Neuronal stem cell (in vitro differentiated cells): ENCODE results near the gene PTPN20.
"Not testable (repeated sequence)": the region's sequence is repeated elsewhere in the genome, so short reads cannot be mapped to it uniquely, and the experiment has no call there.

Source experiments
- DNase-seq: peaks from one replicate; pipeline ENCODE4 v3.0.0-alpha.2; 2013; ENCODE audit warnings: low spot score
- H2AFZ ChIP-seq: one replicate; pipeline ENCODE4 v1.6.1; 2013; ENCODE audit warnings: mild to moderate bottlenecking, low read length, inconsistent platforms
- H2AK5ac ChIP-seq: 2 replicates; pipeline ENCODE4 v1.6.1; 2013; ENCODE audit warnings: low read depth, mild to moderate bottlenecking, inconsistent platforms, low read length, moderate library complexity, mixed read lengths
- H2BK120ac ChIP-seq: 2 replicates; pipeline ENCODE4 v1.6.1; 2013; ENCODE audit warnings: low read depth, mild to moderate bottlenecking, inconsistent platforms, low read length, moderate library complexity, mixed read lengths
- H2BK12ac ChIP-seq: one replicate; pipeline ENCODE4 v1.6.1; 2013; ENCODE audit warnings: low read length, inconsistent platforms
- H2BK15ac ChIP-seq: 2 replicates; pipeline ENCODE4 v1.6.1; 2013; ENCODE audit warnings: mild to moderate bottlenecking, low read length, inconsistent platforms, mixed read lengths
- H2BK5ac ChIP-seq: one replicate; pipeline ENCODE4 v1.6.1; 2013; ENCODE audit warnings: inconsistent platforms, mild to moderate bottlenecking, low read length, moderate library complexity
- H3K14ac ChIP-seq: one replicate; pipeline ENCODE4 v1.6.1; 2013; ENCODE audit warnings: low read length, inconsistent platforms
- H3K18ac ChIP-seq: 2 replicates; pipeline ENCODE4 v1.6.1; 2013; ENCODE audit warnings: low read length, inconsistent platforms
- H3K23ac ChIP-seq: 2 replicates; pipeline ENCODE4 v1.6.1; 2013; ENCODE audit warnings: low read depth, mild to moderate bottlenecking, mixed read lengths, low read length, inconsistent platforms; ENCODE audit not compliant: poor library complexity
- H3K27ac ChIP-seq: replicated peaks from 3 replicates; pipeline ENCODE4 v1.5.1; 2013; ENCODE audit warnings: low read length, inconsistent platforms
- H3K27me3 ChIP-seq, 3 experiments: 2 replicates each; pipeline ENCODE4 v1.6.1; 2013; ENCODE audit warnings: low read length in 3 of 3, mild to moderate bottlenecking in 2 of 3, inconsistent platforms in 1 of 3, low read depth in 1 of 3, mixed read lengths in 1 of 3, moderate library complexity in 1 of 3; ENCODE audit not compliant: control insufficient read depth in 3 of 3, insufficient read depth in 3 of 3
- H3K36me3 ChIP-seq, 2 donors: replicated peaks in 1 of 2; 2 replicates each; pipeline ENCODE4 v1.6.1; 2013; ENCODE audit warnings: low read length in 2 of 2; ENCODE audit not compliant: control insufficient read depth in 2 of 2, insufficient read depth in 2 of 2
- H3K4ac ChIP-seq: 2 replicates; pipeline ENCODE4 v1.6.1; 2013; ENCODE audit warnings: inconsistent platforms, mild to moderate bottlenecking, low read length, moderate library complexity
- H3K4me1 ChIP-seq, 2 donors: 1 replicate in 1 of 2; 2 replicates in 1 of 2; pipeline ENCODE4 v1.6.1; 2013; ENCODE audit warnings: low read length in 2 of 2, low read depth in 1 of 2; ENCODE audit not compliant: control insufficient read depth in 2 of 2, insufficient read depth in 1 of 2
- H3K4me2 ChIP-seq: one replicate; pipeline ENCODE4 v1.6.1; 2013; ENCODE audit warnings: mild to moderate bottlenecking, low read length, inconsistent platforms; ENCODE audit not compliant: insufficient read depth, poor library complexity, severe bottlenecking
- H3K4me3 ChIP-seq, 2 donors: 2 replicates each; pipeline ENCODE4 v1.5.1; 2013; ENCODE audit warnings: low read length in 2 of 2, mild to moderate bottlenecking in 2 of 2, inconsistent platforms in 1 of 2, moderate library complexity in 1 of 2
- H3K79me1 ChIP-seq: one replicate; pipeline ENCODE4 v1.6.1; 2013; ENCODE audit warnings: low read depth, mild to moderate bottlenecking, inconsistent platforms, low read length, moderate library complexity
- H3K9ac ChIP-seq: one replicate; pipeline ENCODE4 v1.6.1; 2013; ENCODE audit warnings: mild to moderate bottlenecking, low read depth, low read length, inconsistent platforms; ENCODE audit not compliant: poor library complexity
- H3K9me3 ChIP-seq, 2 donors: replicated peaks in 1 of 2; 2 replicates each; pipeline versions ENCODE3 to v1.6.1; 2013; ENCODE audit warnings: low read length in 2 of 2, mild to moderate bottlenecking in 2 of 2, inconsistent platforms in 1 of 2, low read depth in 1 of 2, mixed read lengths in 1 of 2, moderate library complexity in 1 of 2; ENCODE audit not compliant: control insufficient read depth in 2 of 2, insufficient read depth in 1 of 2
- H4K8ac ChIP-seq: one replicate; pipeline ENCODE4 v1.6.1; 2013; ENCODE audit warnings: low read depth, mild to moderate bottlenecking, inconsistent platforms, low read length, moderate library complexity
- H4K91ac ChIP-seq: one replicate; pipeline ENCODE4 v1.6.1; 2013; ENCODE audit warnings: low read length, low read depth, mild to moderate bottlenecking, inconsistent platforms; ENCODE audit not compliant: poor library complexity
- WGBS, 2 donors: extraction: QIAGEN DNeasy Blood & Tissue Kit; methylation state at CpG; one replicate each; pipeline ENCODE4 v1.1.7; 2013; ENCODE audit warnings: missing lambda C conversion rate in 2 of 2, mixed read lengths in 1 of 2; ENCODE audit not compliant: insufficient read length in 2 of 2, insufficient replicate concordance in 1 of 2; ENCODE audit errors: extremely low coverage in 2 of 2; 5-methylcytosine and 5-hydroxymethylcytosine counted together

Gene PTPN20

GRCh38 chr10:46987233-46987924 is 76.2 kb downstream of the PTPN20 start:
- not testable (repeated sequence) for H3K36me3 ChIP-seq, H2AFZ ChIP-seq, H3K9ac ChIP-seq, H3K9me3 ChIP-seq, H2BK12ac ChIP-seq, DNase-seq, H2BK120ac ChIP-seq, H2BK15ac ChIP-seq, H2BK5ac ChIP-seq, H3K79me1 ChIP-seq, H4K8ac ChIP-seq, H3K4me2 ChIP-seq, H3K27ac ChIP-seq, H4K91ac ChIP-seq, H3K18ac ChIP-seq, H3K4me1 ChIP-seq, H3K14ac ChIP-seq, H3K27me3 ChIP-seq, H2AK5ac ChIP-seq, H3K23ac ChIP-seq, H3K4ac ChIP-seq, H3K4me3 ChIP-seq
- no CpG with 5 or more reads among the region's 10 CpGs for WGBS, 2 donors

DNA sequence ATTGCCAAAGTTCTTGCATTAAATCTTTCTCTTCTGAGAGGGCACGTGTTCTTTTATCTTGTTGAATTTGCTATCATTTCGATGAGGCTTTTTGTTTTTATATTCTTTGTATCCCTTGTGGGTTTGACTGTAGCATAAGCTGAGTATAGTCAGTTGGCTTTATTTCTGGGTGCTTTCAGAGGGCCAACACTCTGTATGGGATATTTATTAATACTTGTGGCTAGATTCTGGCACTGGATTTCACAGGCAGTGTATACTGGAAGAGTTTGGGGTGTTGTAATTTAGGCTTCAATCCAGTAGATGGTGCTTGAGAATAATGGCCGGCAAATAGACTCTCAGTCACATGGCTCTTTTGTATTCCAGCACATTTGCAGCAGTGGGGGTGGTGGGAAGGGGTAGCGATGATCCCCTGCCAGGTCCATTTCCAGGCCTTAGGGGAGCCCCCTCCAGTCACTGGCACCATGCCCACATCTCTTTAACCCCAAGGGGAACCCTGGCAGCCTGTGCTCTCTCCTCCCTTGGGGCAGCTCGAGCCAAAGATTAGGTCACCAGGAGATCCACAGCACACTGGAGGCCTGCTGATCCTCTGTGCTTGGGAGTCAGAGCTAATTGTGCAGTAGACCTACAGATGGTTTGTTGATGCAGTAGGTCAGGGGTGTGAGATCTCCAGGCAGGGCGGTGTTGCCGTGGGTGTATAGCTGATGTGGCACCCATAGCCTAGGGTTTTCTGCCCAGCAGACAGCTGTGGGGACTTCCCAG is 81.8 kb downstream of the PTPN20 start:
- no CpG with 5 or more reads among the region's 7 CpGs for WGBS, 2 donors

GRCh38 chr10:46995234-46995633 is 84.0 kb downstream of the PTPN20 start:
- Histone ChIP-seq H2BK12ac (no peak overlapping the region), H3K4me3 (no peak overlapping the region), H3K9me3 (peaks cover 0 to 2% of the 10 kb centered on the region in 2 donors), H2BK5ac (no peak overlapping the region), H3K27me3 (no peaks in the 10 kb centered on the region), H3K4me2 (no peak overlapping the region), H3K18ac (no peak overlapping the region), H3K9ac (no peak overlapping the region), H3K4me1 (peaks cover 0 to 4% of the 10 kb centered on the region in 2 donors), H3K23ac (no peak overlapping the region), H3K4ac (no peak overlapping the region), H3K79me1 (no peaks in the 10 kb centered on the region), H3K27ac (no peak overlapping the region), H3K36me3 (no peaks in the 10 kb centered on the region), H2BK15ac (no peak overlapping the region), H3K14ac (no peak overlapping the region), H4K91ac (no peak overlapping the region), H2AFZ (no peak overlapping the region), H2AK5ac (no peak overlapping the region), H4K8ac (no peak overlapping the region), H2BK120ac (no peak overlapping the region)
- WGBS, 2 donors, result no CpG with 5 or more reads among the region's 2 CpGs
- no peak for DNase-seq

More for the DNA sequence above, 81.8 kb downstream of the PTPN20 start:
- Histone ChIP-seq H3K27ac (no peak overlapping the region), H2BK120ac (no peak overlapping the region), H3K23ac (no peak overlapping the region), H3K36me3 (no peaks in the 10 kb centered on the region), H3K4ac (no peak overlapping the region), H3K4me1 (peaks cover 0 to 4% of the 10 kb centered on the region in 2 donors), H2BK5ac (no peak overlapping the region), H4K8ac (no peak overlapping the region), H3K4me2 (no peak overlapping the region), H2AFZ (peak overlapping the region; percentile 98), H2BK15ac (no peak overlapping the region), H2AK5ac (peak overlapping the region; percentile 43), H3K27me3 (no peaks in the 10 kb centered on the region), H3K9me3 (peaks cover 0 to 2% of the 10 kb centered on the region in 2 donors), H3K9ac (no peak overlapping the region), H2BK12ac (no peak overlapping the region), H3K18ac (peak overlapping the region; percentile 85), H3K79me1 (no peaks in the 10 kb centered on the region), H3K14ac (no peak overlapping the region), H3K4me3 (no peak overlapping the region), H4K91ac (peak overlapping the region; percentile 53)
- DNase-seq, result no peak

DNA sequence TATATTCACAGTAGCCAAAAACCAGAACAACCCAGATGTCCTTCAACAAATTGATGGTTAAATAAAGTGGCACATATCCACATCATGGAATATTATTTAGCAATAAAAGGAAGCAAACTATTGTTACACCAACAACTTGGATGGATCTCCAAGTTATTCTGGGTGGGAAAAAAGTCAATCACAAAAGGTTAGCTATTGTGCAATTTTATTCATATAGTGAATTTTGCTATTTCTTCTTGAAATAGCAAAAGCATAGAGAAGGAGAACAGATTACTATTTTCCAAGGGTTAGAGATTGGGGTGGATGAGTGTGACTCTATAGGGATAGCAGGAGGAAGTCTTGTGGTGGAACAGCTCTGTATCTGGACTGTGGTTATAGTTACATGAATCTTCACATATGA is 87.0 kb downstream of the PTPN20 start:
- no peak overlapping the region for H2BK12ac ChIP-seq
- no peak overlapping the region for H2BK15ac ChIP-seq
- no peak overlapping the region for H3K4me3 ChIP-seq
- H3K27ac ChIP-seq, result no peak overlapping the region
- peaks cover 0 to 1% of the 10 kb centered on the region in 2 donors for H3K9me3 ChIP-seq
- no peak overlapping the region for H3K4ac ChIP-seq
- no peaks in the 10 kb centered on the region for H3K27me3 ChIP-seq
- no peaks in the 10 kb centered on the region for H3K79me1 ChIP-seq
- H4K8ac ChIP-seq, result no peak overlapping the region
- no peak overlapping the region for H3K14ac ChIP-seq
- no peak overlapping the region for H2BK120ac ChIP-seq
- no peak overlapping the region for H3K18ac ChIP-seq
- H4K91ac ChIP-seq, result no peak overlapping the region
- H3K23ac ChIP-seq, result no peak overlapping the region
- H2AFZ ChIP-seq, result no peak overlapping the region
- H3K4me2 ChIP-seq, result no peak overlapping the region
- H2AK5ac ChIP-seq, result no peak overlapping the region
- no peak for DNase-seq
- H3K36me3 ChIP-seq, result no peaks in the 10 kb centered on the region
- H3K9ac ChIP-seq, result no peak overlapping the region
- H2BK5ac ChIP-seq, result no peak overlapping the region
- H3K4me1 ChIP-seq, result peaks cover 0 to 1% of the 10 kb centered on the region in 2 donors
